BE2C (cell line): Measurements from ENCODE around the gene RPS6KC1.

ENCODE experiments used
- DNase-seq: peaks from one replicate; pipeline ENCODE4 v3.0.0-alpha.2; 2020
- H3K27me3 ChIP-seq: fragments of 250-450 bp; sonication (Bioruptor Pico); 2 replicates; pipeline ENCODE4 v1.5.1; 2020; ENCODE audit warnings: mild to moderate bottlenecking
- H3K36me3 ChIP-seq: fragments of 250-450 bp; sonication (Bioruptor Pico); 2 replicates; pipeline ENCODE4 v1.5.1; 2020; ENCODE audit warnings: mild to moderate bottlenecking
- H3K4me1 ChIP-seq: fragments of 250-450 bp; sonication (Bioruptor Pico); 2 replicates; pipeline ENCODE4 v1.5.1; 2020
- H3K4me3 ChIP-seq: 2 replicates; pipeline ENCODE4 v1.5.1; 2011; ENCODE audit warnings: low read depth, low read length
- H3K9me3 ChIP-seq: fragments of 250-450 bp; sonication (Bioruptor Pico); 2 replicates; pipeline ENCODE4 v1.5.1; 2020
- CTCF ChIP-seq: IDR thresholded peaks from 2 replicates; pipeline ENCODE4 v1.5.1; 2012; ENCODE audit warnings: mild to moderate bottlenecking, low read depth, low read length

The RPS6KC1 gene

DNA sequence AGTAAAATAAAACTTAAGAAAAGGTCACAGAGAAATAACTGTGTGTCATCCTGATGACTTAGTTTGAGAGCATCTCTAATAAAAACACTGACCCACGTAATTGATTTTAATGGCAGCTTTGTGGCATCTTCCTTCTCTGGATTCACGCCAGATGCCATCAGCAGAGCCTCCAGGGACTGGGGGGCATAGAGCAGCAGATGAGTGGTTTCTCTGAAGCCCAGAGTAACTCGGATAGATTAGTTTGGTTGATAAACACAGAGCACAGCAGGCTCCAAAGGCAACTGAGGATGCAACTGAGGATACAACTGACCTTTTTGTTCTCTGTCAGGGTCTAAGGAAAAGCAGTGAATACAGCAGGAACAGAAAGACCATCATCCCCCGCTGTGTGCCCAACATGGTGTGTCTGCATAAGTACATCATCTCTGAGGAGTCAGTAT is 180.8 kb downstream of the RPS6KC1 start:
- Histone ChIP-seq H3K27me3 (no peaks in the 10 kb centered on the region), H3K4me1 (peaks cover 22% of the 10 kb centered on the region), H3K4me3 (peak overlapping the region; percentile 5; the same call in 1 of the 2 replicates), H3K9me3 (no peaks in the 10 kb centered on the region), H3K36me3 (no peaks in the 10 kb centered on the region)
- TF ChIP-seq CTCF, result no peak
- DNase-seq, result peak; percentile 87

DNA sequence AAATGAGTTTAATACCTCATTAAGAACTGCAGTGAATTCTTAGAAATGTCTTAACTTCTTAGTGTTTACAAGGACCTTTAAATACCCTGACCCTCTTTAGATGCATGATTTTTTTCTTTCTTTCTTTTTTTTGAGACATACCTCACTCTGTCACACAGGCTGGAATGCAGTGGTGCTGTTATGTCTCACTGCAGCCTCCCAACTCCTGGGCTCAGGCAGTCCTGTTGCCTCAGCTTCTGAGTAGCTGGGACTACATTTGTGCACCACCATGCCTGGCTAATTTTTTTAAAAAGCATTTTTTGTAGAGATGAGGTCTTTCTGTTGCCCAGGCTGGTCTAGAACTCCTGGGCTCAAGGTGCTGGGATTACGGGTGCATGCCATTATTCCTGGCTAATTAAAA is 191.8 kb downstream of the RPS6KC1 start:
- no peaks in the 10 kb centered on the region for H3K9me3 ChIP-seq
- TF ChIP-seq CTCF, result no peak
- no peak for DNase-seq
- H3K4me1 ChIP-seq, result peaks cover 7% of the 10 kb centered on the region
- no peaks in the 10 kb centered on the region for H3K27me3 ChIP-seq
- no peak overlapping the region for H3K4me3 ChIP-seq
- no peaks in the 10 kb centered on the region for H3K36me3 ChIP-seq

- H3K36me3 ChIP-seq, result no peaks in the 10 kb centered on the region
- H3K4me1 ChIP-seq, result peaks cover 11% of the 10 kb centered on the region
- TF ChIP-seq CTCF, result peak; percentile 78
- no peaks in the 10 kb centered on the region for H3K9me3 ChIP-seq
- no peaks in the 10 kb centered on the region for H3K27me3 ChIP-seq
- H3K4me3 ChIP-seq, result no peak overlapping the region
- DNase-seq, result peak; percentile 47
Measured at GRCh38 chr1:213244664-213245091, 193.6 kb downstream of the RPS6KC1 start.

DNA sequence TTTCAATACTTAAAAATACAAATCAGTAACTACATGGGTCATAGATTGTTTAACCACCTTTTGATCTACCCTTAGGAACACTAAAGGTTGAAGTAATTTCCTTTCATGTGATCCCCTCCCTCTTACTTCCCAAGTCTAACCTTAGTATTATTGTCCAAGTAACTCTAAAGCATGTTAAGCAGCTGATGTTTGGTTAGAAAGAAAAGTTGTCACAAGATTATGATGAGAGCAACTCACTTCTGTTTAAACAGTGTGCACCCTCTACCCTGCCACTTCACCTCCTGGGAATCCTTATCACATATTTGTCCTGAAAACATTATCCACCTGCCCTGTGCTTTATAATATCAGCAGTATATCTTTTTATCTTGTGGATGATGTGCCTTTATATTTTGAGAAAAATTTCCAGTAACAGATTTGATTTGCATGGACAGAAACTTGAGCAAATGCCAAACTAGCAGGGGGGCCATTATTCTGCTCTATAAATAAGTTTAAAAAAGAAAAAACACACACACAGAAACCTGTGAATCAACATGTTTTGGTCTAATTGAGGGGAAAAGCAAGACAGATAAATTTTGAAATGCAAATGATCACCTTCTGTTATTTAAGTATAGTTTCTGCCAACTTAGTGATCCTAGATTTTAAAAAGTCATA is 194.3 kb downstream of the RPS6KC1 start:
- Histone ChIP-seq H3K36me3 (no peaks in the 10 kb centered on the region), H3K27me3 (no peaks in the 10 kb centered on the region), H3K4me1 (peaks cover 14% of the 10 kb centered on the region), H3K4me3 (no peak overlapping the region), H3K9me3 (no peaks in the 10 kb centered on the region)
- DNase-seq, result no peak
- TF ChIP-seq CTCF, result no peak

GRCh38 chr1:213247038-213247437 is 196.0 kb downstream of the RPS6KC1 start:
- no peak for DNase-seq
- Histone ChIP-seq H3K9me3 (no peaks in the 10 kb centered on the region), H3K4me3 (no peak overlapping the region), H3K4me1 (peaks cover 14% of the 10 kb centered on the region), H3K36me3 (no peaks in the 10 kb centered on the region), H3K27me3 (no peaks in the 10 kb centered on the region)
- TF ChIP-seq CTCF, result no peak

GRCh38 chr1:213249395-213249794 is 198.4 kb downstream of the RPS6KC1 start:
- no peak for DNase-seq
- TF ChIP-seq CTCF, result no peak
- Histone ChIP-seq H3K4me1 (peaks cover 14% of the 10 kb centered on the region), H3K4me3 (no peak overlapping the region), H3K36me3 (no peaks in the 10 kb centered on the region), H3K27me3 (no peaks in the 10 kb centered on the region), H3K9me3 (no peaks in the 10 kb centered on the region)
